GM19239 (cell line): ENCODE data around the gene ATP8B2.
"Not testable (repeated sequence)": the region's sequence is repeated elsewhere in the genome, so short reads cannot be mapped to it uniquely, and the experiment has no call there.

Source experiments
- DNase-seq: peaks from one replicate; pipeline ENCODE4 v3.0.0; 2011; ENCODE audit warnings: low spot score; ENCODE audit not compliant: insufficient read length
- FAIRE-seq: peaks from 2 replicates; lab custom pipeline; 2011; peaks lifted over from hg19 to GRCh38; lab: Jason Lieb, UNC

ATP8B2 gene

GRCh38 chr1:154324669-154325582 lies at the start of gene ATP8B2:
Gene ATP8B2 (plus strand): TSS chr1:154325525. CDS start chr1:154328142, 2,617 bp downstream.
- FAIRE-seq (peak; percentile 81), DNase-seq (peak; percentile 85)

GRCh38 chr1:154276797-154277196 lies 48.5 kb upstream of the ATP8B2 start:
- no peak for DNase-seq
- no peak for FAIRE-seq

GRCh38 chr1:154287591-154287990 lies 37.7 kb upstream of the ATP8B2 start:
- DNase-seq, FAIRE-seq: not testable (repeated sequence)

GRCh38 chr1:154288661-154289060 lies 36.7 kb upstream of the ATP8B2 start:
- no peak for DNase-seq
- no peak for FAIRE-seq

GRCh38 chr1:154290921-154291320 lies 34.4 kb upstream of the ATP8B2 start:
- no peak for DNase-seq
- no peak for FAIRE-seq

- DNase-seq (no peak), FAIRE-seq (no peak)
Measured at GRCh38 chr1:154295408-154296235, 29.7 kb upstream of the ATP8B2 start.

- DNase-seq (no peak), FAIRE-seq (no peak)
Measured at GRCh38 chr1:154301582-154301981, 23.7 kb upstream of the ATP8B2 start.

GRCh38 chr1:154304664-154305337 lies 20.5 kb upstream of the ATP8B2 start:
- FAIRE-seq: no peak
- no peak for DNase-seq

- DNase-seq (no peak), FAIRE-seq (no peak)
Measured at GRCh38 chr1:154306151-154306550, 19.2 kb upstream of the ATP8B2 start.

- DNase-seq, FAIRE-seq: not testable (repeated sequence)
Measured at GRCh38 chr1:154307670-154308270, 17.6 kb upstream of the ATP8B2 start.

GRCh38 chr1:154309136-154309535 lies 16.2 kb upstream of the ATP8B2 start:
- FAIRE-seq, DNase-seq: not testable (repeated sequence)

- not testable (repeated sequence) for DNase-seq, FAIRE-seq
Measured at GRCh38 chr1:154312229-154313065, 12.9 kb upstream of the ATP8B2 start.

- no peak for FAIRE-seq
- no peak for DNase-seq
Measured at GRCh38 chr1:154313066-154313356, 12.3 kb upstream of the ATP8B2 start.

GRCh38 chr1:154314226-154314625 lies 11.1 kb upstream of the ATP8B2 start:
- FAIRE-seq: not testable (repeated sequence)

GRCh38 chr1:154316704-154317103 lies 8.6 kb upstream of the ATP8B2 start:
- DNase-seq: no peak
- FAIRE-seq: no peak

More at GRCh38 chr1:154314226-154314625, 11.1 kb upstream of the ATP8B2 start:
- not testable (repeated sequence) for DNase-seq

- DNase-seq (no peak), FAIRE-seq (no peak)
Measured at GRCh38 chr1:154318386-154318785, 6.9 kb upstream of the ATP8B2 start.

GRCh38 chr1:154320882-154321608 lies 4.3 kb upstream of the ATP8B2 start, which contains the start of gene AQP10:
Gene AQP10 (plus strand): TSS chr1:154321093. CDS start chr1:154321156, 63 bp downstream.
- no peak for DNase-seq
- FAIRE-seq: no peak

- DNase-seq, FAIRE-seq: not testable (repeated sequence)
Measured at GRCh38 chr1:154321609-154321934, 3.8 kb upstream of the ATP8B2 start.
